Naive thymus-derived CD4-positive, alpha-beta T cell (primary cell): ENCODE data around the gene HPDL. TPM values are rescaled to one million over a fixed set of nuclear protein-coding genes. Genes with fewer than 3 reads are reported as not detected.
"Not testable (repeated sequence)": the region's sequence is repeated elsewhere in the genome, so short reads cannot be mapped to it uniquely, and the experiment has no call there.

Experiments
- ATAC-seq: fragments of 150-1000 bp; cut with Tn5 transposase; 2 replicates; pipeline ENCODE4 v1.10.0; 2021; ENCODE audit warnings: mild to moderate bottlenecking, moderate library complexity
- CTCF ChIA-PET: fragments of 350-600 bp; sonication (Branson Sonifier 250); formaldehyde crosslinking; loops from one replicate; lab custom pipeline; 2021; ENCODE audit warnings: antibody characterized with exemption; lab: Charles Lee
- POLR2A ChIA-PET: fragments of 350-600 bp; sonication (Branson Sonifier 250); formaldehyde crosslinking; loops from one replicate; lab custom pipeline; 2021; ENCODE audit warnings: antibody characterized with exemption, inconsistent platforms; lab: Charles Lee
- DNase-seq, 9 donors: peaks; one replicate each; pipeline versions ENCODE4 v3.0.0 to v3.0.0-alpha.2; 2020 to 2022; ENCODE audit warnings: mixed read lengths in 1 of 9
- H3K27ac ChIP-seq: one replicate; pipeline ENCODE4 v1.7.0; 2013; ENCODE audit warnings: mild to moderate bottlenecking, low read depth, low read length, moderate library complexity
- H3K27me3 ChIP-seq, 2 donors: one replicate each; pipeline ENCODE4 v1.7.0; 2013; ENCODE audit warnings: low read length in 2 of 2, mild to moderate bottlenecking in 2 of 2, moderate library complexity in 2 of 2; ENCODE audit not compliant: control insufficient read depth in 2 of 2, insufficient read depth in 2 of 2
- H3K36me3 ChIP-seq, 3 experiments: 1 replicate in 2 of 3; 2 replicates in 1 of 3; pipeline ENCODE4 v1.7.0; 2013; ENCODE audit warnings: low read length in 3 of 3, mild to moderate bottlenecking in 3 of 3, moderate library complexity in 1 of 3; ENCODE audit not compliant: insufficient read depth in 3 of 3, control insufficient read depth in 2 of 3
- H3K4me1 ChIP-seq, 2 donors: one replicate each; pipeline ENCODE4 v1.7.0; 2013; ENCODE audit warnings: low read length in 2 of 2, mild to moderate bottlenecking in 2 of 2, moderate library complexity in 1 of 2; ENCODE audit not compliant: control insufficient read depth in 2 of 2, insufficient read depth in 2 of 2
- H3K4me3 ChIP-seq: 2 replicates; pipeline ENCODE4 v1.7.0; 2013; ENCODE audit warnings: mild to moderate bottlenecking, low read length
- H3K9me3 ChIP-seq, 3 experiments: 1 replicate in 2 of 3; 2 replicates in 1 of 3; pipeline ENCODE4 v1.7.0; 2013; ENCODE audit warnings: low read length in 3 of 3; ENCODE audit not compliant: control insufficient read depth in 2 of 3
- H3K27ac Mint-ChIP-seq, 9 donors: one replicate each; pipeline ENCODE4 v1.8.0; 2020 to 2022; ENCODE audit warnings: mixed read lengths in 9 of 9, mild to moderate bottlenecking in 8 of 9, moderate library complexity in 5 of 9, inconsistent platforms in 2 of 9
- H3K27me3 Mint-ChIP-seq, 5 donors: one replicate each; pipeline ENCODE4 v1.8.0; 2021 to 2022; ENCODE audit warnings: mixed read lengths in 5 of 5, mild to moderate bottlenecking in 1 of 5
- H3K36me3 Mint-ChIP-seq, 5 donors: one replicate each; pipeline ENCODE4 v1.8.0; 2020 to 2022; ENCODE audit warnings: mixed read lengths in 5 of 5, mild to moderate bottlenecking in 3 of 5, inconsistent platforms in 1 of 5
- H3K4me1 Mint-ChIP-seq, 7 donors: one replicate each; pipeline ENCODE4 v1.8.0; 2020 to 2022; ENCODE audit warnings: mixed read lengths in 7 of 7, mild to moderate bottlenecking in 3 of 7, inconsistent platforms in 1 of 7
- H3K4me3 Mint-ChIP-seq, 10 donors: one replicate each; pipeline ENCODE4 v1.8.0; 2020 to 2022; ENCODE audit warnings: mild to moderate bottlenecking in 10 of 10, mixed read lengths in 10 of 10, moderate library complexity in 6 of 10, inconsistent platforms in 2 of 10
- H3K9me3 Mint-ChIP-seq, 11 donors: one replicate each; pipeline ENCODE4 v1.8.0; 2020 to 2022; ENCODE audit warnings: mixed read lengths in 11 of 11, mild to moderate bottlenecking in 4 of 11, inconsistent platforms in 1 of 11, moderate library complexity in 1 of 11
- intact Hi-C, 2 donors: fragments of 100-400 bp; cut with micrococcal nuclease; formaldehyde crosslinking; loops; one replicate each; pipeline ENCODE4 v1.15.1; 2023
- polyA plus RNA-seq, 2 donors: library from polyadenylated mRNA; unstranded; fragments of 300-500 nt; fragmentation: Illumina TruSeq; gene quantifications; one replicate each; pipeline ENCODE4 v1.2.3, GENCODE V29; 2021
- total RNA-seq, 6 experiments: library from RNA in 5 of 6; stranded (reverse) in 5 of 6; gene quantifications; 1 replicate in 5 of 6; 2 replicates in 1 of 6; pipeline ENCODE4 v1.2.3 and lab custom pipeline; 2021 to 2026

The HPDL gene
- total RNA-seq (1 to 10 TPM in 1 of 5 experiments, under 1 TPM in 4; 0.32 to 6.7 (median 0.68) TPM), polyA plus RNA-seq (1 to 10 TPM in 1 of 2 donors, under 1 TPM in 1; 0.69 to 1.0 TPM), total RNA-seq (lab: John Stamatoyannopoulos, UW) (not detected)

- Mint-ChIP-seq H3K4me1 (peaks cover 0 to 14% (median 5%) of the 10 kb centered on the region in 7 donors), H3K27me3 (no peaks in the 10 kb centered on the region), H3K27ac (peak within 1 kb of the TSS in 6 of 9 donors; percentile 32 to 73 (median 59)), H3K36me3 (peaks cover 0 to 8% (median 3%) of the 10 kb centered on the region in 5 donors), H3K9me3 (no peaks in the 10 kb centered on the region), H3K4me3 (peak within 1 kb of the TSS; percentile 78 to 87 (median 83))
- Histone ChIP-seq H3K9me3 (no peaks in the 10 kb centered on the region), H3K27me3 (no peaks in the 10 kb centered on the region), H3K4me3 (peak within 1 kb of the TSS; percentile 63), H3K27ac (peak within 1 kb of the TSS; percentile 29), H3K36me3 (peaks cover 0 to 16% (median 0%) of the 10 kb centered on the region in 3 experiments), H3K4me1 (peaks cover 4 to 5% of the 10 kb centered on the region in 2 donors)
- ChIA-PET POLR2A (interaction anchor here (0.6 to 5.4 kb wide), 4 partner anchors 12 to 605 kb away, joined by 3 to 34 read pairs (median 4); partner anchors contain the start of genes MUTYH and TOE1), CTCF (interaction anchor here (1.4 kb wide), 1 partner anchor 12 kb away, joined by 3 read pairs; no protein-coding TSS in a partner anchor)
- intact Hi-C loops: loop anchor here (1.0 to 2.0 kb wide), 4 partner anchors 12 to 24 kb away; partner anchors contain the start of genes MUTYH (in 1 of the 2) and TOE1 (in 1 of the 2)
- peak; percentile 83 for ATAC-seq
- DNase-seq: peak in 6 of 9 donors; percentile 18 to 62 (median 34)
Measured at GRCh38 chr1:45326627-45327623, at the start of gene HPDL. HPDL (plus strand) TSS chr1:45326895; CDS start chr1:45327149, 254 bp downstream.

DNA sequence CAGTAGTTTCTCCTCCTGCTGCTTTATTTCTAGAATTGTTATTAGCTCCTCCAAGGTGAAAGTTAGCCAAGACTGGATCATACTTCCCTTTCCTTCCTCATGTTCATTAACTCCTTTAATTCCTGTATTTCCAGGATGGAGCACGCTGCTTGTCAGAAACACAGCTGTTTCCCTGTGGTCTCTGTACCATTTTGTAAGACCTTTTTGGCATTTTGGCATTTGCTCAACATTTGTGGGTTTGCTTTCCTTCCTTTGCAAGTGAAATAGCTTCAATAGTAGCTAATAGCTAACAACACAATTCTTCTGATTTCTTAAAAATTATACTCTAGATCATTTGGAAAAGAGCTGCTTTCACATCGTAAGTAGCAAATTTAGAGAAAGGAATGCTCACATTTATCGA lies 44.3 kb upstream of the HPDL start:
- Histone ChIP-seq H3K4me1 (no peaks in the 10 kb centered on the region), H3K27me3 (no peaks in the 10 kb centered on the region), H3K9me3 (no peaks in the 10 kb centered on the region), H3K27ac (no peak overlapping the region), H3K36me3 (no peaks in the 10 kb centered on the region), H3K4me3 (no peak overlapping the region)
- Mint-ChIP-seq H3K9me3 (peaks cover 0 to 4% (median 0%) of the 10 kb centered on the region in 11 donors), H3K27ac (peak overlapping the region in 1 of 9 donors; percentile 35), H3K4me3 (no peak overlapping the region), H3K27me3 (peaks cover 0 to 14% (median 4%) of the 10 kb centered on the region in 5 donors), H3K36me3 (peaks cover 0 to 5% (median 0%) of the 10 kb centered on the region in 5 donors), H3K4me1 (peaks cover 0 to 7% (median 0%) of the 10 kb centered on the region in 7 donors)
- no peak for DNase-seq
- no peak for ATAC-seq
- intact Hi-C loops: no loop called here
- POLR2A ChIA-PET: no interaction called here
- CTCF ChIA-PET: no interaction called here

GRCh38 chr1:45284858-45285257 lies 41.8 kb upstream of the HPDL start:
- POLR2A ChIA-PET: interaction anchor here (0.6 kb wide), 1 partner anchor 523 kb away, joined by 4 read pairs; no protein-coding TSS in a partner anchor
- ATAC-seq, H3K9me3 ChIP-seq, H3K4me3 Mint-ChIP-seq, H3K27me3 ChIP-seq, H3K4me1 Mint-ChIP-seq, DNase-seq, CTCF ChIA-PET, intact Hi-C loops, H3K4me3 ChIP-seq, H3K36me3 ChIP-seq, H3K27ac ChIP-seq, H3K36me3 Mint-ChIP-seq, H3K4me1 ChIP-seq, H3K9me3 Mint-ChIP-seq, H3K27ac Mint-ChIP-seq: not testable (repeated sequence)
- H3K27me3 Mint-ChIP-seq: peaks cover 0 to 14% (median 4%) of the 10 kb centered on the region in 5 donors

- H3K9me3 ChIP-seq, intact Hi-C loops, H3K4me3 Mint-ChIP-seq, ATAC-seq, H3K4me1 Mint-ChIP-seq, H3K4me3 ChIP-seq, DNase-seq, H3K4me1 ChIP-seq, CTCF ChIA-PET, H3K27me3 ChIP-seq, H3K27ac Mint-ChIP-seq, H3K27ac ChIP-seq, H3K36me3 ChIP-seq, H3K36me3 Mint-ChIP-seq, POLR2A ChIA-PET, H3K9me3 Mint-ChIP-seq: not testable (repeated sequence)
- peaks cover 0 to 10% (median 0%) of the 10 kb centered on the region in 5 donors for H3K27me3 Mint-ChIP-seq
Measured at GRCh38 chr1:45286521-45286920, 40.2 kb upstream of the HPDL start.

DNA sequence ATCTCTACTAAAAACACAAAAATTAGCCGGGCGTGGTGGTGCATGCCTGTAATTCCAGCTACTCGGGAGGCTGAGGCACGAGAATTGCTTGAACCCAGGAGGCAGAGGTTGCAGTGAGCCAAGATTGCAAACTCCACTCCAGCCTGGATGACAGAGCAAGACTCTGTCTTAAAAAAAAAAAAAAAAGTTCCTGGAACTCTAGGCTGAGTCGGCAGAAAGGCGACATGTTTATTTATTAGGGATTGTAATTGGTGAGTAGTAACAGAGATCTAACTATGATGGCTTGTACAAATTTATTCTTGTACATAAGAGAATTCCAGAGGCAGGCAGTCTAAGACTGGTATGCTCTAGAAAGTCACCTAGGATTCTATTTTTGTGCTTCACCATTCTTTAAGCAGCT lies 35.7 kb upstream of the HPDL start:
- H3K4me1 Mint-ChIP-seq, H3K36me3 Mint-ChIP-seq, H3K4me3 ChIP-seq, H3K27me3 Mint-ChIP-seq, CTCF ChIA-PET, POLR2A ChIA-PET, H3K36me3 ChIP-seq, H3K27ac Mint-ChIP-seq, H3K27ac ChIP-seq, intact Hi-C loops, ATAC-seq, H3K4me1 ChIP-seq, H3K27me3 ChIP-seq, H3K4me3 Mint-ChIP-seq, DNase-seq, H3K9me3 Mint-ChIP-seq, H3K9me3 ChIP-seq: not testable (repeated sequence)

GRCh38 chr1:45291716-45292115 lies 35.0 kb upstream of the HPDL start:
- no peaks in the 10 kb centered on the region for H3K4me1 Mint-ChIP-seq
- no peak overlapping the region for H3K27ac Mint-ChIP-seq
- H3K9me3 ChIP-seq: no peaks in the 10 kb centered on the region
- no peak overlapping the region for H3K4me3 ChIP-seq
- no peaks in the 10 kb centered on the region for H3K36me3 ChIP-seq
- H3K9me3 Mint-ChIP-seq: peaks cover 0 to 6% (median 0%) of the 10 kb centered on the region in 11 donors
- DNase-seq: no peak
- H3K27me3 Mint-ChIP-seq: peaks cover 0 to 8% (median 0%) of the 10 kb centered on the region in 5 donors
- H3K27me3 ChIP-seq: no peaks in the 10 kb centered on the region
- no peak overlapping the region for H3K27ac ChIP-seq
- ChIA-PET POLR2A (no interaction called here), CTCF (interaction anchor here (0.6 kb wide), 1 partner anchor 12 kb away, joined by 3 read pairs; no protein-coding TSS in a partner anchor)
- ATAC-seq: no peak
- intact Hi-C loops: no loop called here
- peaks cover 0 to 4% (median 0%) of the 10 kb centered on the region in 5 donors for H3K36me3 Mint-ChIP-seq
- no peak overlapping the region for H3K4me3 Mint-ChIP-seq
- no peaks in the 10 kb centered on the region for H3K4me1 ChIP-seq
